ES-I3 (cell line): Measurements from ENCODE around the gene MPRIP.

ENCODE experiments used
- H3K36me3 ChIP-seq: 2 replicates; pipeline ENCODE4 v1.6.1; 2013; ENCODE audit warnings: mild to moderate bottlenecking, low read length, control low read depth, moderate library complexity; ENCODE audit not compliant: insufficient read depth
- H3K4me1 ChIP-seq: 2 replicates; pipeline ENCODE4 v1.6.1; 2013; ENCODE audit warnings: mild to moderate bottlenecking, control low read depth, low read length; ENCODE audit not compliant: insufficient read depth
- H3K9ac ChIP-seq: 2 replicates; pipeline ENCODE4 v1.6.1; 2013; ENCODE audit warnings: low read depth, mild to moderate bottlenecking, low read length, moderate library complexity
- H3K9me3 ChIP-seq: 2 replicates; pipeline ENCODE4 v1.6.1; 2013; ENCODE audit warnings: mild to moderate bottlenecking, low read length, moderate library complexity; ENCODE audit not compliant: control insufficient read depth, insufficient read depth

Gene MPRIP

GRCh38 chr17:17225901-17226300, 183.6 kb downstream of the MPRIP start:
- Histone ChIP-seq H3K9me3 (no peaks in the 10 kb centered on the region), H3K4me1 (no peaks in the 10 kb centered on the region), H3K36me3 (peaks cover 36% of the 10 kb centered on the region), H3K9ac (no peak overlapping the region)

GRCh38 chr17:17226451-17227265, 184.4 kb downstream of the MPRIP start:
- no peak overlapping the region for H3K9ac ChIP-seq
- no peaks in the 10 kb centered on the region for H3K4me1 ChIP-seq
- H3K36me3 ChIP-seq: peaks cover 38% of the 10 kb centered on the region
- H3K9me3 ChIP-seq: no peaks in the 10 kb centered on the region

- Histone ChIP-seq H3K9ac (no peak overlapping the region), H3K36me3 (peaks cover 37% of the 10 kb centered on the region), H3K4me1 (no peaks in the 10 kb centered on the region), H3K9me3 (no peaks in the 10 kb centered on the region)
These were observed 185.6 kb downstream of the MPRIP start for GRCh38 chr17:17227608-17228520.

- Histone ChIP-seq H3K9ac (no peak overlapping the region), H3K4me1 (no peaks in the 10 kb centered on the region), H3K36me3 (peaks cover 30% of the 10 kb centered on the region), H3K9me3 (no peaks in the 10 kb centered on the region)
These were observed 186.4 kb downstream of the MPRIP start for GRCh38 chr17:17228521-17229279.

- no peak overlapping the region for H3K9ac ChIP-seq
- no peaks in the 10 kb centered on the region for H3K4me1 ChIP-seq
- no peaks in the 10 kb centered on the region for H3K9me3 ChIP-seq
- H3K36me3 ChIP-seq: peaks cover 24% of the 10 kb centered on the region
These were observed 187.4 kb downstream of the MPRIP start for GRCh38 chr17:17229416-17230384.

GRCh38 chr17:17231621-17232302, 189.5 kb downstream of the MPRIP start:
- Histone ChIP-seq H3K9me3 (no peaks in the 10 kb centered on the region), H3K36me3 (peaks cover 14% of the 10 kb centered on the region), H3K4me1 (0 out of 2 replicates have a peak, but pooled peaks cover 9% of the 10 kb centered on the region), H3K9ac (no peak overlapping the region)

GRCh38 chr17:17232303-17232621, 190.0 kb downstream of the MPRIP start:
- peaks cover 14% of the 10 kb centered on the region for H3K36me3 ChIP-seq
- H3K9ac ChIP-seq: no peak overlapping the region
- 0 out of 2 replicates have a peak, but pooled peaks cover 9% of the 10 kb centered on the region for H3K4me1 ChIP-seq
- no peaks in the 10 kb centered on the region for H3K9me3 ChIP-seq

- peaks cover 6% of the 10 kb centered on the region; the same call in 1 of the 2 replicates for H3K36me3 ChIP-seq
These were observed 193.2 kb downstream of the MPRIP start for GRCh38 chr17:17235212-17236174.

GRCh38 chr17:17236295-17237025, 194.2 kb downstream of the MPRIP start:
- H3K4me1 ChIP-seq: 0 out of 2 replicates have a peak, but pooled peaks cover 9% of the 10 kb centered on the region

More at GRCh38 chr17:17235212-17236174, 193.2 kb downstream of the MPRIP start:
- Histone ChIP-seq H3K9me3 (no peaks in the 10 kb centered on the region), H3K4me1 (0 out of 2 replicates have a peak, but pooled peaks cover 9% of the 10 kb centered on the region), H3K9ac (peak overlapping the region; percentile 61)

GRCh38 chr17:17237026-17237799, 195.0 kb downstream of the MPRIP start, which contains the start of gene FLCN:
FLCN (minus strand) TSS chr17:17237168; CDS start chr17:17228137, 9,031 bp downstream.
- 0 out of 2 replicates have a peak, but pooled peaks cover 9% of the 10 kb centered on the region for H3K4me1 ChIP-seq
- no peaks in the 10 kb centered on the region for H3K9me3 ChIP-seq
- peak within 1 kb of the TSS; percentile 61 for H3K9ac ChIP-seq
- no peaks in the 10 kb centered on the region; the same call in 1 of the 2 replicates for H3K36me3 ChIP-seq

More at GRCh38 chr17:17236295-17237025, 194.2 kb downstream of the MPRIP start:
- peak overlapping the region; percentile 61 for H3K9ac ChIP-seq
- peaks cover 3% of the 10 kb centered on the region; the same call in 1 of the 2 replicates for H3K36me3 ChIP-seq
- no peaks in the 10 kb centered on the region for H3K9me3 ChIP-seq

- Histone ChIP-seq H3K36me3 (no peaks in the 10 kb centered on the region; the same call in 1 of the 2 replicates), H3K9ac (no peak overlapping the region), H3K9me3 (no peaks in the 10 kb centered on the region), H3K4me1 (0 out of 2 replicates have a peak, but pooled peaks cover 9% of the 10 kb centered on the region)
These were observed 197.6 kb downstream of the MPRIP start for GRCh38 chr17:17239832-17240231.
